Measurements from ENCODE around the gene SUMF2. TPM values are rescaled to one million over a fixed set of nuclear protein-coding genes. Genes with fewer than 3 reads are reported as not detected.
"Not testable (repeated sequence)": the region's sequence is repeated elsewhere in the genome, so short reads cannot be mapped to it uniquely, and the experiment has no call there.

SUMF2 gene
- total RNA-seq = 53.5 TPM

DNA sequence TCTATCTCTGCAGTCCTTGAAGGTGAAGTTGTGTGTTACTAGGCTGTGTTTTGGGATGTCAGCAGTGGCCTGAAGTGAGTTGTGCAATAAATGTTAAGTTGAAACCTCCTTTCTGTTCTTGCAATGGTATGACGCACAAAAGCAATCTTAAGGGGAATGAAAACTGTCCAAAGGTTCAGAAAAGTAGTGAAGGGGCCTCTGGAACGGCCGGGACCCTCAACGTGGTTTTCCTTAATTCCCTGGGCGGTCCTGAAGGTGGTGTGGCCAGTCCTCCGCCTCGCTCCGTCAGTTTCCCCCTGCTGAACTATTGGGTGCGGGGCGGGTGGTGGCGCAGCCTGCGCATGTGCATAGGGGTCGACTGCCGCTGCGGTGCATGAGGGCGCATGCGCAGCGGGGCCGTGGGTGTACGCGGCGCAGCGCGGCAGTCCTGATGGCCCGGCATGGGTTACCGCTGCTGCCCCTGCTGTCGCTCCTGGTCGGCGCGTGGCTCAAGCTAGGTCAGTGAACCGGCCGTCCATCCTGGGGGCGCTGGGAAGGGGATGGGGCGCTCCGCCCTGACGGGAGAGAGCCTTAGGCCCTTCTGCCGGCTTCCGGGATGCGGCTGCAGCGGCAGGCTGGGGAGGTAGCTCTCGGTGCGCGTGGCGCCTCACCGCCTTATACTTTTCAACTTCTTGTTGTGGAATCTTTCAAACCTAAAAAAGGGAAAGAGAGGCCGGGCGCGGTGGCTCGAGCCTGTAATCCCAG, at the start of gene SUMF2:
Gene SUMF2 (plus strand): TSS at position 405 of the 744 bp plus-strand sequence. CDS start 26 bp downstream, at position 431.
- peak; percentile 97 for DNase-seq

DNA sequence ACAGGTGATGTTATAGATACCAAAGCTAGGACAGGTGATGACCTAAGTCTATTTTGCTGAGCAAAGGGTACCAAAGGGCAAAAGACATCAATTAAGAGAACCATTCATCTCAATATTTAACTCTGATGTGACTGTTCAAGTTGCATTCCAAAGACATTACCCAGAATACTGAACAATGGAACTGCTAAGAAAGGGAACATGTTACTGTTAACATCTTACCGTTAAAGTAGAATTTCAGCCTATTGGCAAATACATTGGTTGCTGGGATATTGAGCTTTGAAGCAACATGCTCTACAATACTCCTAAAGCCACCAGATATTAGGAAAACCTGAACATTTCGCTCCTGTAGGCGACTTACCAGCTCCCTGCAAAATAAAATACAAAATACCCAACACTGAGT, 47.1 kb upstream of the SUMF2 start:
- DNase-seq = not testable (repeated sequence)

DNA sequence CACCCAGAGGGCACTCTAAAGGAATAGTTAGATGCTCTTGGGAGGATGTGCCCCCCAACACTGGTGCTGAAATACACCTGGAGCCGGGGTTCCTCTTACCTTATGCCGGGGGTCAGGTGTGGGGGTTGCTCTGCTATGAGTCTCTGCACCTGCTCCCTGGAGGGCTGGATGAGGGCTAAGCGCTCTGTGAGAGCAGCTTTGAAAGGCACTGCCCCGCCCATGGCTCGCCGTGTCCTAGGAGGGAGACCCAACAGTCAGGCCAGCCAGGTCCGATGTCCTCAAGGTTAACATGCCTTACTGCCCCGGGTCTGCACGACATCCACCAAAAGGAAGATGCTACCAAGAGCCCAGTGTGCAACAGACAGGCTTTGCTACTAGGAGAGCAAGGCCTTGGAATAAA, 44.6 kb upstream of the SUMF2 start:
- no peak for DNase-seq

DNA sequence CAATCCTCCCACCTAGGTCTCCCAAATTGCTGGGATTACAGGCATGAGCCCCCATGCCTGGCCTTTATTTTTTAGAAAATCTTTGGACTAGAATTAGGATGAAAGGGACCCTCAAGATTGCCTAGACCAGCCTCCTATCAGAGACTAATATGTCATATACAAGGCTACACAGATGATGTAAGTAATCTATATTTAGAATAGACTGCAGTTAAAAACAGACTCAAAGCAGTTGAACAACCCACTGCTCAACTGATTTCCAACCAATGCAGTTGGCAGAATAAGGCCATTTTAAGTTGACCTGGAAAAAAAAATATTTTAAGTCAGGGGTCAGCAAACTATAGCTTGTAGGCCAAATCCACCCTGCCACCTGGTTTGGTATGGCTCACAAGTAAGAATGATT, 40.6 kb upstream of the SUMF2 start:
- no peak for DNase-seq

DNA sequence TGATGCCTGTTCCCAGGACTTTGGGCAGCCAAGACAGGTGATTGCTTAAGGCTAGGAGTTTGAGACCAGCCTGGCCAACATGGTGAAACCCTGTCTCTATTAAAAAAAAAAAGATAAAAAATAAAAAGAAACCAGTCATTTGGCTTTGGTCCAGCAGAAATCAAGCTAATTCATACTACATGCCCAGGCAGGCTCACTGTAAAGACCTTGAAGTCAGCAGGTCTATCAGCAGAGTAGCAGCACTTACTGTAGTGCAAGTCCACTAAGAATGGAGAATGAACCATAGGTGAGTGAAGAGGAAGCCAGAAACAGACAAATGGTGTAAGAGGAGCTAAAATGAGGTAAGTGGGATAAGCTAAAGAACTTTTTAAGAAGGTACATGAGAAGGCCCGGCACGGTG, 37.5 kb upstream of the SUMF2 start:
- no peak for DNase-seq

DNA sequence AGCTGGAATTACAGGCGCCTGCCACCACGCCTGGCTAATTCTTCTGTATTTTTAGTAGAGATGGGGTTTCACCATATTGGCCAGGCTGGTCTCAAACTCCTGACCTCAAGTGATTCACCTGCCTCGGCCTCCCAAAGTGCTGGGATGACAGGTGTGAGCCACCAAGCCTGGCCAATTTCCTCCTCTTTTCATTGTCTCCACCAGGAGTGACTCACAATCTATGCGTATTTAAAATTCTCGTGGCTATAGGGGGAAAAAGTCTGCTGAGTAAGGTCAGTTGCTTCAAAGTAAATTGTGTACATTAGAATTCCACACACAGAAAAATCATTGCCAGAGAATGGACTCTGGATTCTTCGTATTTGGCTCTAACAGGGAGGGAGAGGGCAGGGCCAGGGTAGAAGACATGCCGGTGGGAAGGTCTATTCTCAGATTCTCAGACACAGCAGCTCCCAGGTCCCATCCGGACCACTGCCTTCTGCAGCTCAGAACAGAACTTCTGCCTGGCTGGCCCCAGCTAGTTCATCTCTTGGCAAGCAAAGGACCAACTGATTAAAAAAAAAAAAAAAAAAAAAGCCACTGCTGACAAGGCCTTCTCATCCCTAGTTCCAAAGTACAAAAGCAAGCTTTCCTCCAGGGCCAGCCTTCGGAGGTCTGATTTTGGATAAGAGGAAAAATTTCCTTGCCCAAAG, 35.0 kb upstream of the SUMF2 start:
- no peak for DNase-seq

DNA sequence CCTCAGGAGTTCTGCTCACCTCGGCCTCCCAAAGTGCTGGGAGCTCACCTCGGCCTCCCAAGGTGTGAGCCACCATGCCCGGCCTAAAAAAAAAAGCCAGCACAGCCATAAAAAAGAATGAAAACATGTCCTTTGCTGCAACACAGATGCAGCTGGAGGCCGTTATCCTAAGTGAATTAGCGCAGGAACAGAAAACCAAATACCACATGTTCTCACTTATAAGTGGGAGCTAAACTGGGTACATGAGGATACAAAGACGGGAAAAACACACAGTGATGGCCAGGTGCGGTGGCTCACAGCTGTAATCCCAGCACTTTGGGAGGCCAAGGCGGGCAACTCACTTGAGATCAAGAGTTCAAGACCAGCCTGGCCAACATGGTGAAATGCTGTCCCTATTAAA, 33.7 kb upstream of the SUMF2 start:
- DNase-seq = no peak

DNA sequence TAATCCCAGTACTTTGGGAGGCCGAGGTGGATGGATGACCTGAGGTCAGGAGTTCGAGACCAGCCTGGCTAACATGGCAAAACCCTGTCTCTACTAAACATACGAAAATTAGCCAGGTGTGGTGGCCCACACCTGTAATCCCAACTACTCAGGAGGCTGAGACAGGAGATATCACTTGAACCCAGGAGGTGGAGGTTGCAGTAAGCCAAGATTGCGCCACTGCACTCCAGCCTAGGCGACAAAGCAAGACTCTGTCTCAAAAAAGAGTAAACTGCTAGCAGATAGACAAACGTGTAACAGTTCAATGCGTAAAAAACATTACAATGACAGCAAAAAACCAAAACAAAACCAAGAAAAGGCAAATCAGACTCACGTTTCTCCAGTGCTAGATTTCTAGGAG, 32.5 kb upstream of the SUMF2 start:
- DNase-seq = not testable (repeated sequence)

DNA sequence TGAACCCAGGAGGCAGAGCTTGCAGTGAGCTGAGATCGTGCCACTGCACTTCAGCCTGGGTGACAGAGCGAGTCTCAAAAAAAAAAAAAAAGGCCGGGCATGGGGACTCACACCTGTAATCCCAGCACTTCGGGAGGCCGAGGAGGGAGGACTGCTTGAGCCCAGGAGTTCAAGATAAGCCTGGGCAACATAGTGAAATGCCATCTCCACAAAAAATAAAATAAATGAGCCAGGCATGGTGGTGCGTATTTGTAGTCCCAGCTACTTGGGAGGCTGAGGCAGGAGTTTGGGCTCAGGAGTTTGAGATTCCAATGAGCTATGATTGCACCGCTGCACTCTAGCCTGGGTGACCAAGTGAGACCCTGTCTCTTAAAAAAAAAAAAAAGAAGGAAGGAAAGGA, 31.5 kb upstream of the SUMF2 start:
- DNase-seq = not testable (repeated sequence)

DNA sequence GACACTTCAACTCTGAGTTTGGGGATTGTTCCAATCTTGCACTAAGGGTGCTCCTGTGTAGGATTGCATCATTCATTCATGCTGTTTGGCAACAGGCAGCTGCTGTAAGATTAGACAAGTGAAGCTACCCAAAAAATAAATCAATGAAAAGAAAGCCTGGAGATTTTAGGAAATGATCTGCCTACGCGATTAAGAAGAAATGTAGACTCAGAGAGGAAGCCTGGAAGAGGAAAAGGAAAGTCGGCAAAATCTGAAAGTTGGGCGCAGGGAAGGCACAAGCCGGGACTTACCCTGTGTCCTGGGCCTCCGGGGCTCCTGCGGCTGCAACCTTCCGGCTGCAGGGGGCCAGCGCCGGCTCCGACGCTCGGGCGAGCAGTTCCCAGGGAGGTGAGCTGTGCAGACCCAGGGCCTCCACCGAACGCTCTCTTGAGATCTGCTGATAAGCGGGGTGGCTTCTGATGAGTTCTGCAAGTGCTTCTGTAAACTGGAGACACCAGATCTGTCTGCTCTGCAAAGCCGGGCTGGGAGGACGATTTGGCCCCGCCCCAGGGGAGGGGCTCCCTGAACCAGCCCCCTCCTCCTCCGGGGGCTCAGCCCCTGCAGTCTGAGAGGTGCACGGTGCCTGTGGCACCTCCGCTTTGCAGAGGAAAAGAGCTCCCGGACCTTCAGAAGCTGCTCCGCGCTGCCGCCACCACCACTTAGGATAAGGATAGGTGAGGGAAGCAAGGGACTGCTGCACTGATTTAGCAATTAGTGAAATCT, 30.2 kb upstream of the SUMF2 start:
- DNase-seq = peak; percentile 83

DNA sequence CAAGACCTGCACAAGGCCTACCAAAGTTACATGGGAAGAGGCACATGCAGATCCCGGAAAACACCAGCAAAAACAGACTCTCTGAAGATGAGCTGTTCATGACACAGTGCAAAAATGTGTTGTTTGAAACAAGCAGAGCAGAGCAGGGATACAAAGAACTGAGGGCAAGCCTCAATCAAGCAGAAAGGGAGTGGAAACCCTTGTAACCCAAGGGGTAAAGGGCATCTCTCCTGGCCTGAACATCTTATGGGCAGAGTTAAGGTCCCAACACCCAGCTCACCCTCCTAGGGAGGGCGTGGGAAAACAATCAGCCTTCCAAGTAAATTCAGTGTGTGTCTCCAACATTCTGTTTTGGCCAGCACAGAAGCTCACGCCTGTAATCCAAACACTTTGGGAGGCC, 23.4 kb upstream of the SUMF2 start:
- no peak for DNase-seq

DNA sequence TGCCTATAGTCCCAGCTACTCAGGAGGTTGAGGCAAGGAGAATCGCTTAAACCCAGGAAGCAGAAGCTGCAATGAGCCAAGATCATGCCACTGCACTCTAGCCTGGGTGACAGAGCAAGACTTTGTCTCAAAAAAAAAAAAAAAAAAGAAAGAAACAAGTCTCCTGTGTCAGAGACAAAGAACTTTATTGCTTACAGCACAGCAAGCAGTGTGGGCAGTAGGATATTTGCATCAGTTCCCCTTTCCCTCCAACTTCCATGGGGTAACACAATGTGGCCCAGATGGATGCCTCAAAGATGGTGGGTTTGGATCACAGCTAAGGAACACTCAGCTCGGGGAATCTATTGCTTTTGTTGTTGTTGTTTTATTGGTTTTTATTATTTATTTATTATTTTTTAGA, 18.3 kb upstream of the SUMF2 start:
- DNase-seq = not testable (repeated sequence)

DNA sequence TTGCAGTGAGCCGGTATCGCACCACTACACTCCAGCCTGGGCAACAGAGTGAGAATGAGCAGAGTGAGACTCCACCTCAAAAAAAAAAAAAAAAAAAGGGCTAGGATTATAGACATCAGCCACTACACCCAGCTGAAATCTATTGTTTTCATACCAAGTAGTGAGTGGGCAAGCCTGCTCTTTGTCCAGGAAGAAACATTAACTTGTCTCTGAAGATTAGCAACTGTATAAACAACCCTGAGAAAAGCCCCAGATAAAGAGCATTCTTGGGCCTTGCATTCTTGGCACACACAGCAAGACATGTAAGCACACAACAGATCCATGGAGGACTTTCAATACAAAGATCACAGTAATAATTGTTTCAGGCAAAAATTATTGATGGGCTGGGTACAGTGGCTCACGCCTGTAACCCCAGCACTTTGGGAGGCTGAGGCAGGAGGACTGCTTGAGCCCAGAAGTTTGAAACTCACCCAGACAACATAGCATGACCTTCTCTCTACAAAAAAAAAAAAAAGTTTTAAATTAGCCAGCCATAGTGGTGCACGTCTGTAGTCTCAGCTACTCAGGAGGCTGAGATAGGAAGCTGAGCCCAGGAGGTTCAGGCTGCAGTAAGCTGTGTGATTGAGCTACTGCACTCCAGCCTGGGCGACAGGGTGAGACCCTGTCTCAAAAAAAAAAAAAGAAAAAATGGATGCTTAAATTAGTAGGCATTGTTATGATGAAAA, 17.2 kb upstream of the SUMF2 start:
- peak; percentile 34 for DNase-seq

DNA sequence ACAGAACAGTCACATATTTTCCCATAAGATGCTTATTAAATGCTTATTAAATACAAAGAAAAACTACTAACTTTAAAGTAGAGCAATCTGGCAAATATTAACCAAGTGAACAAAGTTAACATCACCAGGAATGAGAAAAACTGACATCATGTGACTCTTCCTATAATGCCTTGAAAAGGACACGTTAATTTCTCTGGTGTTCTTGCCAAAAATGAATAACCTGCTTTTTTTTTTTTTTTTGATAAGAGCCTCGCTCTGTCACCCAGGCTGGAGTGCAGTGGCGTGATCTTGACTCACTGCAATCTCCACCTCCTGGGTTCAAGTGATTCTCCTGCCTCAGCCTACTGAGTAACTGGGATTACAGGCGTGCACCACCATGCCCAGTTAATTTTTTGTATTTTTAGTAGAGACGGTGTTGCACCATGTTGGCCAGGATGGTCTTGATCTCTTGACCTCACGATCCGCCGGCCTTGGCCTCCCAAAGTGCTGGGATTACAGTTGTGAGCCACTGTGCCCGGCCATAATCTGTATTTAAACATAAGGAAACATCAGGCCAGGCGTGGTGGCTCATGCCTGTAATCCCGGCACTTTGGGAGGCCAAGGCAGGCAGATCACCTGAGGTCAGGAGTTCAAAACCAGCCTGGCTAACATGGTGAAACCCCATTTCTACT, 16.5 kb upstream of the SUMF2 start:
- DNase-seq = not testable (repeated sequence)

DNA sequence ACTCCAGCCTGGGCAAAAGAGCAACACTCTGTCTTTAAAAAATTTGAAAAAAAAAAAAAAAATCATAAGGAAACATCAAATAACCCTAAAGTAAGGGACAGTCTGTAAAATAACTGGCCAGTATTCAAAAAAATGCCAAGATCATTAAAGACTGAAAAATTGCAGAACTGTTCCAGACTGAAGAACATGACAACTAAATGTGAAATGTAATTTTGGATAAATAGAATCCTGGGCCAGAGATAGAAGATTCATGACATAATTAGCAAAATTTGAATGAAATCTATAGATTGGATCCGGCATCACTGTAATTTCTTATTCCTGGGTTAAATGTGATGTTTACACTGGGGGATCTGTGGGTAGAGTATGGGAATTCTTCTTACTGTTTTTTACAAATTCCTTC, 15.8 kb upstream of the SUMF2 start:
- DNase-seq = no peak

DNA sequence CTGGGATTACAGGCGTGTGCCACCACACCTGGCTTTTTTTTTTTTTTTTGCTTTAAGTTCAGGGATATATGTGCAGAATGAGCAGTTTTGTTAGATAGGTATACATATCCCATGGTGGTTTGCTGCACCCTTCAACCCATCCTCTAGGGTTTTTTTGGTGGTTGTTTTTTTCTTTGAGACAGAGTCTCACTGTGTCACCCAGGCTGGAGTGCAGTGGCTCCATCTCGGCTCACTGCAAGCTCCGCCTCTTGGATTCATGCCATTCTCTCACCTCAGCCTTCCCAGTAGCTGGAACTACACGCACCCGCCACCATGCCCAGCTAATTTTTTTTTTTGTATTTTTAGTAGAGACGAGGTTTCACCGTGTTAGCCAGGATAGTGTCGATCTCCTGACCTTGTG, 15.3 kb upstream of the SUMF2 start:
- not testable (repeated sequence) for DNase-seq

DNA sequence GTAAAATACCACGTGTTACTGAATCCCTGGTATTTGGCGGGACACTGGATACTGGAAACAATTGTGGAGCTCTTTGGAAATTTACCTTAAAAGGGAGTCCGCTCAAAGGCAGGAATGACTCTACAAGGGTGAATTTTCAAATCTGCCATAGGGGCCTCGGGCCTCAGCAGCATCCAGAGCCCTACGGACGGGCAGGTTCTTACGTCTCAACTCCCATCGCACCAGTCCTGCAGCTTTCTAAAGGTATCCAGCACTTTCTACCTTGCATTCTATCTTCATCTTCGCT, 13.1 kb upstream of the SUMF2 start:
- no peak for DNase-seq

DNA sequence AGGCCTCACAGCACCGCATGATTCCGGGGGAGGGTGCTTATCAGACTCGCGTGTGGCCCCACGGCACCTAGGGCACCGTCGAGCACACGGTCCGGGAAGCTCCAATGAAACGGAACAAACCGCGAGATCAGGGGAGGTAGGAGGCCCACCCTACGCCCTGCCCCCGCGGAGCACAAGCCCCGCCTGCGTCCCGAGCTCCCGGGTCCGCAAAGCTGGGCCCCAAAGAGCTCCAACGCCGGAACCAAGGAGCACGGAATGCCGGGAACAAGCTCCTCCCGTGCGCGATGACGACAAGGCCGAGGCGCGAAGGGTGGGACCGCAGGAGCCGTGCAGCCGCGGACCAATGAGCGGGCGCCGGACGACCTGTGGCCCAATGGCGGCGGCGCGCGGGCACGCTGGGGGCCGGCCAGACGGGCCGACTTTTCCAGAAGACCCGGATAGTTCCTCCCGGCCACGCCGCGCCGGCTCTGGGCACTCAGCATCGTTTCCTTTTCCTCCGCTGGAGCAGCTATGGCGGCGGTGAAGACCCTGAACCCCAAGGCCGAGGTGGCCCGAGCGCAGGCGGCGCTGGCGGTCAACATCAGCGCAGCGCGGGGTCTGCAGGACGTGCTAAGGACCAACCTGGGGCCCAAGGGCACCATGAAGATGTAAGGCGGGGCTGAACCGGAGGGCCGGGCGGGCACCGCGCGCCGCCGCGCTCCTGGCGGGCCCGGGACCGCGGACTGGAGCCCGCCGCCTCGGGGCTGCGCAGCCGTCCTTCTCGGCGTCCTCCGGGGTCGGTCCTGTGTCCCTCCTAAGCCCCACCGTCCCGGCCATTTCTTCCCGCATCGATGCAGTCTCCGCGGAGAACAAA, 12.5 kb upstream of the SUMF2 start, which contains the start of the genes CCT6A and PSPH:
Gene CCT6A (plus strand): TSS at position 427 of the 853 bp plus-strand sequence. CDS start 84 bp downstream, at position 511.
Gene PSPH (minus strand): TSS at position 106 of the 853 bp plus-strand sequence. CDS start 30,232 bp downstream, outside the sequence.
- peak; percentile 99 for DNase-seq

DNA sequence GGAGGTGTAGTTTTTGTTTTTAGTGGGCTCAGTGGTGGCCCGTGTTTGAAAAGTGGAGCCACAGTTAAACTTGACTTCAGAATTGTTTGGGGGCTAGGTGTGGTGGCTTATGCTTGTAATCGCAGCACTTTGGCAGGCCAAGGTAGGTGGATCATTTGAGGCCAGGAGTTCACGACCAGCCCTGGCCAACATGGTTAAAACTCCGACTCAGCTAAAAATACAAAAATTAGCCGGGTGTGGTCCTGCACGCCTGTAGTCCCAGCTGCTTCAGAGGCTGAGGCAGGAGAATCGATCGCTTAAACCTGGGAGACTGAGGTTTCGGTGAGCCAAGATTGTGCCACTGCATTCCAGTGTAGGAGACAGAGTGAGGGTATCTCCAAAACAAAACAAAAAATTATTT, 10.7 kb upstream of the SUMF2 start:
- no peak for DNase-seq

DNA sequence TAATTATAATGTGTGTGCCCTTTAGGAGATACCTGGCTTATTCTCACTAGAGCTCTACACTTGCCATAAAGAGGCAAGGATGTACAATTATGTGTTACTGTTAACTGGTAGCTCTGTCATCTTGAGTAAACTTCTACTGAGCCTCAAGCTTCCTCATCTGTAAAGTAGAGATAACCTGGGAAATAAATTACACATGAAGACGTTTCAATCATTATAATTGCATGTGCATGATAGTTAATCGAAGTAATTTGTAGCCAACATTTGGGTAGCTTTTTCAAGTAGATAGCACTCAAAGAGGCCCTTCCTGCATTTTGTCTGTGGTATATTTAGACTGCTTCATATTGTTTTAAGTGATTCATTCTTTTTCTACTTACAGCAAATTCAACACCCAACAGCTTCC, 10.1 kb upstream of the SUMF2 start:
- no peak for DNase-seq

DNA sequence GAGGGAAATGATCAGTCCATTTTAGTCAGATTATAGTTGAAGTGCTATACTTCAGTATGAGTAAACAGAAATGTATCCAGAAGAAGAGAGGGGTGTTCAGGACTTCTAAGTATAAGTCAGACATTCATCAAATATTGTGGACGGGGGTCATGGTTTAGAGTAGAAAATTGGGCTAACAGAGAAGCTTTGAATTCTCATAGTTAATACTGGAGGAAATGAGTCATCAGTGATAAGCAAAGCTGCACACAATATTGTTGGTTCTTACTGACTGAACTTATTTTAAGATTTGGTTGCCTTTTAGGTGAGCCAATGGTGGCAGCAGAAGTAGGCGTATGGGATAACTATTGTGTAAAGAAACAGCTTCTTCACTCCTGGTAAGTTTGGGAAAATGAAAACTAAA, 1.7 kb upstream of the SUMF2 start:
- no peak for DNase-seq

All from tongue (tissue), 2 donors.